Subcutaneous abdominal adipose tissue (tissue), 5 donors: ENCODE data around the gene ZNF101.
"Not testable (repeated sequence)": the region's sequence is repeated elsewhere in the genome, so short reads cannot be mapped to it uniquely, and the experiment has no call there.

ENCODE experiments used
- H3K27ac ChIP-seq: one replicate; pipeline ENCODE4 v1.7.0; 2013; ENCODE audit warnings: low read depth, mild to moderate bottlenecking, inconsistent platforms, low read length, moderate library complexity
- H3K27me3 ChIP-seq, 5 donors: one replicate each; pipeline ENCODE4 v1.7.0; 2013; ENCODE audit warnings: low read length in 5 of 5, inconsistent platforms in 1 of 5; ENCODE audit not compliant: control insufficient read depth in 5 of 5, insufficient read depth in 4 of 5
- H3K36me3 ChIP-seq, 5 donors: one replicate each; pipeline ENCODE4 v1.7.0; 2013; ENCODE audit warnings: low read length in 5 of 5; ENCODE audit not compliant: control insufficient read depth in 5 of 5, insufficient read depth in 5 of 5
- H3K4me1 ChIP-seq, 5 donors: one replicate each; pipeline ENCODE4 v1.7.0; 2013; ENCODE audit warnings: low read length in 5 of 5, mild to moderate bottlenecking in 3 of 5, moderate library complexity in 1 of 5; ENCODE audit not compliant: control insufficient read depth in 5 of 5, insufficient read depth in 5 of 5
- H3K4me3 ChIP-seq, 5 donors: one replicate each; pipeline ENCODE4 v1.7.0; 2013; ENCODE audit warnings: low read length in 5 of 5, low read depth in 1 of 5
- H3K9ac ChIP-seq, 5 donors: one replicate each; pipeline ENCODE4 v1.7.0; 2013; ENCODE audit warnings: low read length in 5 of 5, mild to moderate bottlenecking in 4 of 5, moderate library complexity in 3 of 5
- H3K9me3 ChIP-seq, 5 donors: one replicate each; pipeline ENCODE4 v1.7.0; 2013; ENCODE audit warnings: low read length in 5 of 5; ENCODE audit not compliant: control insufficient read depth in 5 of 5
- donor health status: healthy.
- donor health status: healthy.
- donor health status: healthy.
- donor health status: healthy.
- donor health status: healthy.

ZNF101 gene

GRCh38 chr19:19677579-19677978 is 8.9 kb downstream of the ZNF101 start:
- Histone ChIP-seq H3K9me3 (peaks cover 2 to 30% (median 10%) of the 10 kb centered on the region in 5 donors), H3K36me3 (peaks cover 16 to 61% (median 30%) of the 10 kb centered on the region in 5 donors), H3K4me1 (no peaks in the 10 kb centered on the region)

GRCh38 chr19:19679176-19680073 is 10.8 kb downstream of the ZNF101 start:
- Histone ChIP-seq H3K27ac (no peak overlapping the region), H3K9me3 (peaks cover 2 to 34% (median 17%) of the 10 kb centered on the region in 5 donors), H3K9ac (no peak overlapping the region), H3K4me3 (peak overlapping the region in 2 of 5 donors; percentile 10 to 34), H3K4me1 (no peaks in the 10 kb centered on the region), H3K27me3 (no peaks in the 10 kb centered on the region), H3K36me3 (peaks cover 16 to 50% (median 30%) of the 10 kb centered on the region in 5 donors)

More at GRCh38 chr19:19677579-19677978, 8.9 kb downstream of the ZNF101 start:
- H3K27me3 ChIP-seq: no peaks in the 10 kb centered on the region
- H3K9ac ChIP-seq: no peak overlapping the region
- H3K27ac ChIP-seq: no peak overlapping the region
- no peak overlapping the region for H3K4me3 ChIP-seq

- peaks cover 0 to 26% (median 18%) of the 10 kb centered on the region in 5 donors for H3K9me3 ChIP-seq
- not testable (repeated sequence) for H3K4me1 ChIP-seq, H3K4me3 ChIP-seq, H3K36me3 ChIP-seq, H3K9ac ChIP-seq, H3K27ac ChIP-seq, H3K27me3 ChIP-seq
These were observed 17.5 kb downstream of the ZNF101 start for GRCh38 chr19:19686119-19686518.

- Histone ChIP-seq H3K4me1 (no peaks in the 10 kb centered on the region), H3K9ac (no peak overlapping the region), H3K9me3 (peaks cover 0 to 21% (median 14%) of the 10 kb centered on the region in 5 donors), H3K27me3 (no peaks in the 10 kb centered on the region), H3K36me3 (no peaks in the 10 kb centered on the region), H3K27ac (no peak overlapping the region), H3K4me3 (no peak overlapping the region)
These were observed 17.9 kb downstream of the ZNF101 start for GRCh38 chr19:19686580-19686979.

GRCh38 chr19:19687090-19687489 is 18.5 kb downstream of the ZNF101 start:
- H3K27ac ChIP-seq: no peak overlapping the region

GRCh38 chr19:19689023-19689422 is 20.4 kb downstream of the ZNF101 start:
- H3K4me1 ChIP-seq, H3K36me3 ChIP-seq, H3K27me3 ChIP-seq, H3K27ac ChIP-seq, H3K4me3 ChIP-seq, H3K9ac ChIP-seq: not testable (repeated sequence)
- H3K9me3 ChIP-seq: peaks cover 0 to 17% (median 10%) of the 10 kb centered on the region in 5 donors

More at GRCh38 chr19:19687090-19687489, 18.5 kb downstream of the ZNF101 start:
- no peak overlapping the region for H3K4me3 ChIP-seq
- peaks cover 0 to 21% (median 14%) of the 10 kb centered on the region in 5 donors for H3K9me3 ChIP-seq
- no peaks in the 10 kb centered on the region for H3K36me3 ChIP-seq
- no peaks in the 10 kb centered on the region for H3K4me1 ChIP-seq
- no peak overlapping the region for H3K9ac ChIP-seq
- H3K27me3 ChIP-seq: no peaks in the 10 kb centered on the region

GRCh38 chr19:19691683-19692082 is 23.0 kb downstream of the ZNF101 start:
- no peaks in the 10 kb centered on the region for H3K4me1 ChIP-seq
- no peaks in the 10 kb centered on the region for H3K27me3 ChIP-seq
- no peak overlapping the region for H3K4me3 ChIP-seq
- peaks cover 0 to 4% (median under 1%) of the 10 kb centered on the region in 5 donors for H3K9me3 ChIP-seq
- no peaks in the 10 kb centered on the region for H3K36me3 ChIP-seq
- no peak overlapping the region for H3K9ac ChIP-seq
- H3K27ac ChIP-seq: no peak overlapping the region

- H3K27ac ChIP-seq: no peak overlapping the region
- H3K27me3 ChIP-seq: no peaks in the 10 kb centered on the region
- H3K9ac ChIP-seq: no peak overlapping the region
- H3K9me3 ChIP-seq: peaks cover 9 to 34% (median 29%) of the 10 kb centered on the region in 5 donors
- H3K36me3 ChIP-seq: peaks cover 0 to 3% (median 0%) of the 10 kb centered on the region in 5 donors
- H3K4me1 ChIP-seq: no peaks in the 10 kb centered on the region
- no peak overlapping the region for H3K4me3 ChIP-seq
These were observed 27.7 kb downstream of the ZNF101 start for GRCh38 chr19:19696386-19696785.

GRCh38 chr19:19697589-19697988 is 28.9 kb downstream of the ZNF101 start:
- H3K27ac ChIP-seq: no peak overlapping the region
- peaks cover 0 to 6% (median 0%) of the 10 kb centered on the region in 5 donors for H3K36me3 ChIP-seq
- peak overlapping the region in 2 of 5 donors; percentile 44 to 49 for H3K4me3 ChIP-seq
- H3K27me3 ChIP-seq: no peaks in the 10 kb centered on the region
- H3K9me3 ChIP-seq: peaks cover 9 to 41% (median 38%) of the 10 kb centered on the region in 5 donors
- no peaks in the 10 kb centered on the region for H3K4me1 ChIP-seq
- H3K9ac ChIP-seq: no peak overlapping the region

- Histone ChIP-seq H3K9me3 (peaks cover 12 to 65% (median 59%) of the 10 kb centered on the region in 5 donors), H3K36me3 (peaks cover 0 to 15% (median 5%) of the 10 kb centered on the region in 5 donors), H3K4me3 (peak overlapping the region in 1 of 5 donors; percentile 25)
- not testable (repeated sequence) for H3K27me3 ChIP-seq, H3K27ac ChIP-seq, H3K9ac ChIP-seq, H3K4me1 ChIP-seq
These were observed 31.9 kb downstream of the ZNF101 start for GRCh38 chr19:19700493-19700892.
